ENCODE data around the gene CEP55. TPM values are rescaled to one million over a fixed set of nuclear protein-coding genes. Genes with fewer than 3 reads are reported as not detected.

Gene CEP55
- total RNA-seq, 1 experiment from 2014 or later: 17.3 TPM

DNA sequence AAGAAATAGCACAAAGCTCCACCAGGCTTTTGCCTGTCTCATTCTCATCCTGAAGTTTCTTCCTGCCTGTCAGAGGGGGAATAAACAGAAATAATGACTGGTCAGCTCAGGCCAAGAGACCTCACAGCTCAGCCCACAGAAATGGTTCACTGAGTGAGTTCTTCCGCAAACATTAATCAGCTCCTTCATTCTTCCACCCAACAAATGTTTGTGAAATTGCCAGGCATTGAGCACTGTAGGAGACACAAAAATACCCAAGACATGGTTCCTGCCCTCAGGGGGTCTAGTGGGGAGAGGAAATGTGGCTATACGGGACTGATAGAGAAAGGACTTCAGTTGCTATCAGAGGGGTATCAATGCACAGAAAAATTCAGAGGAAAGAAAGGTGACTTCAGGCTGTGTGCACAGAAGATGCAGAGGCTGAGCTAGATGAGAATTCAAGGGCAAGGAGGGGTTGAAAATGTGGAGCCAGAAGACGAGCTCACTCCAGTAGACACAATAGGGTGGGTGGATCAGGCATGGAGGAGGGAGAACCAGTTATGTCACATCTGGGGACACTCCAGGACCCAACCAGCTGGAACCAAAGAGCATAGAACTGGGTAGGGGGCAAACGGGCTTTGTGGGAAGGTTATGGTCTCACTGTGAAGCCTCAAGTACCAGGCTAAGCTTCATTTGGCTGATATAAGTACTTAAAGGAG is 35.2 kb upstream of the CEP55 start (continued):
- TF ChIP-seq, protein P1, sequence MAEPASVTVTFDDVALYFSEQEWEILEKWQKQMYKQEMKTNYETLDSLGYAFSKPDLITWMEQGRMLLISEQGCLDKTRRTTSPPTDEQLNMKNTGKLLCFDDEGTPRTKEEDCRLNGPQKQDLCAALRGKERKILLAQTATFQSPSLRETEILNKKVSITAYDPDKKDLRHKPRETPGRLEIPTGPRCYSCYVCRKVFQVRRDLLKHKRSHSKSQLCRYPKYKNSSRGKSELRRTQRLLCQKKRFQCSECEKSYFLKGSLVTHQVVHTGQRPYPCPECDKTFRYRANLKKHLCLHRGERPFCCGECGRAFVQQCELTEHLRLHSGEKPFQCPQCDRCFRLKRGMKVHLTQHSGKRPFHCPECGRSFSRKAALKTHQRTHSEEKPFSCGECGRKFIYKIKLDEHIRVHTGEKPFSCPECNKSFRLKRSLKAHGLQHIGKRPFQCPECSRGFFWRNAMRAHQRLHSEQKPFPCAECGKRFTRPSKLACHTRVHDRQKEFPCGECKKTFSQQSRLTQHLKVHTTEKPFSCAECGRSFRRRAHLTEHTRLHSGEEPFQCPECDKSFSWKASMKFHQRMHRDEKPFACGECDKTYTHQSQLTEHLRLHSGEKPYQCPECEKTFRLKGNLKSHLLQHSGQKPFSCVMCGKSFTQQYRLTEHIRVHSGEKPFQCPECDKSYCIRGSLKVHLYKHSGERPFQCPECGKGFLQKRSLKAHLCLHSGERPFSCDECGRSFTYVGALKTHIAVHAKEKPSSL (CRISPR knock-in tag; conservative IDR thresholded peaks at IDR 0.05): no peak
- TF ChIP-seq TEAD4 (CRISPR knock-in tag; IDR thresholded peaks at IDR 0.05): no peak
- no peak for TF ChIP-seq FOXP1 (CRISPR knock-in tag; IDR thresholded peaks at IDR 0.05; ENCODE audit: borderline replicate concordance)
- TF ChIP-seq, protein P2, sequence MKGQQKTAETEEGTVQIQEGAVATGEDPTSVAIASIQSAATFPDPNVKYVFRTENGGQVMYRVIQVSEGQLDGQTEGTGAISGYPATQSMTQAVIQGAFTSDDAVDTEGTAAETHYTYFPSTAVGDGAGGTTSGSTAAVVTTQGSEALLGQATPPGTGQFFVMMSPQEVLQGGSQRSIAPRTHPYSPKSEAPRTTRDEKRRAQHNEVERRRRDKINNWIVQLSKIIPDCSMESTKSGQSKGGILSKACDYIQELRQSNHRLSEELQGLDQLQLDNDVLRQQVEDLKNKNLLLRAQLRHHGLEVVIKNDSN (CRISPR knock-in tag; IDR thresholded peaks at IDR 0.05): no peak
- no peak for TF ChIP-seq FOXK1 (CRISPR knock-in tag; IDR thresholded peaks at IDR 0.05)
- TF ChIP-seq, protein P3, sequence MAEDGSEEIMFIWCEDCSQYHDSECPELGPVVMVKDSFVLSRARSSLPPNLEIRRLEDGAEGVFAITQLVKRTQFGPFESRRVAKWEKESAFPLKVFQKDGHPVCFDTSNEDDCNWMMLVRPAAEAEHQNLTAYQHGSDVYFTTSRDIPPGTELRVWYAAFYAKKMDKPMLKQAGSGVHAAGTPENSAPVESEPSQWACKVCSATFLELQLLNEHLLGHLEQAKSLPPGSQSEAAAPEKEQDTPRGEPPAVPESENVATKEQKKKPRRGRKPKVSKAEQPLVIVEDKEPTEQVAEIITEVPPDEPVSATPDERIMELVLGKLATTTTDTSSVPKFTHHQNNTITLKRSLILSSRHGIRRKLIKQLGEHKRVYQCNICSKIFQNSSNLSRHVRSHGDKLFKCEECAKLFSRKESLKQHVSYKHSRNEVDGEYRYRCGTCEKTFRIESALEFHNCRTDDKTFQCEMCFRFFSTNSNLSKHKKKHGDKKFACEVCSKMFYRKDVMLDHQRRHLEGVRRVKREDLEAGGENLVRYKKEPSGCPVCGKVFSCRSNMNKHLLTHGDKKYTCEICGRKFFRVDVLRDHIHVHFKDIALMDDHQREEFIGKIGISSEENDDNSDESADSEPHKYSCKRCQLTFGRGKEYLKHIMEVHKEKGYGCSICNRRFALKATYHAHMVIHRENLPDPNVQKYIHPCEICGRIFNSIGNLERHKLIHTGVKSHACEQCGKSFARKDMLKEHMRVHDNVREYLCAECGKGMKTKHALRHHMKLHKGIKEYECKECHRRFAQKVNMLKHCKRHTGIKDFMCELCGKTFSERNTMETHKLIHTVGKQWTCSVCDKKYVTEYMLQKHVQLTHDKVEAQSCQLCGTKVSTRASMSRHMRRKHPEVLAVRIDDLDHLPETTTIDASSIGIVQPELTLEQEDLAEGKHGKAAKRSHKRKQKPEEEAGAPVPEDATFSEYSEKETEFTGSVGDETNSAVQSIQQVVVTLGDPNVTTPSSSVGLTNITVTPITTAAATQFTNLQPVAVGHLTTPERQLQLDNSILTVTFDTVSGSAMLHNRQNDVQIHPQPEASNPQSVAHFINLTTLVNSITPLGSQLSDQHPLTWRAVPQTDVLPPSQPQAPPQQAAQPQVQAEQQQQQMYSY (CRISPR knock-in tag; IDR thresholded peaks at IDR 0.05): no peak
- TF ChIP-seq NFE2L1 (CRISPR knock-in tag; IDR thresholded peaks at IDR 0.05): no peak
- TF ChIP-seq, protein P4, sequence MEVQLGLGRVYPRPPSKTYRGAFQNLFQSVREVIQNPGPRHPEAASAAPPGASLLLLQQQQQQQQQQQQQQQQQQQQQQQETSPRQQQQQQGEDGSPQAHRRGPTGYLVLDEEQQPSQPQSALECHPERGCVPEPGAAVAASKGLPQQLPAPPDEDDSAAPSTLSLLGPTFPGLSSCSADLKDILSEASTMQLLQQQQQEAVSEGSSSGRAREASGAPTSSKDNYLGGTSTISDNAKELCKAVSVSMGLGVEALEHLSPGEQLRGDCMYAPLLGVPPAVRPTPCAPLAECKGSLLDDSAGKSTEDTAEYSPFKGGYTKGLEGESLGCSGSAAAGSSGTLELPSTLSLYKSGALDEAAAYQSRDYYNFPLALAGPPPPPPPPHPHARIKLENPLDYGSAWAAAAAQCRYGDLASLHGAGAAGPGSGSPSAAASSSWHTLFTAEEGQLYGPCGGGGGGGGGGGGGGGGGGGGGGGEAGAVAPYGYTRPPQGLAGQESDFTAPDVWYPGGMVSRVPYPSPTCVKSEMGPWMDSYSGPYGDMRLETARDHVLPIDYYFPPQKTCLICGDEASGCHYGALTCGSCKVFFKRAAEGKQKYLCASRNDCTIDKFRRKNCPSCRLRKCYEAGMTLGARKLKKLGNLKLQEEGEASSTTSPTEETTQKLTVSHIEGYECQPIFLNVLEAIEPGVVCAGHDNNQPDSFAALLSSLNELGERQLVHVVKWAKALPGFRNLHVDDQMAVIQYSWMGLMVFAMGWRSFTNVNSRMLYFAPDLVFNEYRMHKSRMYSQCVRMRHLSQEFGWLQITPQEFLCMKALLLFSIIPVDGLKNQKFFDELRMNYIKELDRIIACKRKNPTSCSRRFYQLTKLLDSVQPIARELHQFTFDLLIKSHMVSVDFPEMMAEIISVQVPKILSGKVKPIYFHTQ (CRISPR knock-in tag; IDR thresholded peaks at IDR 0.05): no peak
- TF ChIP-seq, protein P5, sequence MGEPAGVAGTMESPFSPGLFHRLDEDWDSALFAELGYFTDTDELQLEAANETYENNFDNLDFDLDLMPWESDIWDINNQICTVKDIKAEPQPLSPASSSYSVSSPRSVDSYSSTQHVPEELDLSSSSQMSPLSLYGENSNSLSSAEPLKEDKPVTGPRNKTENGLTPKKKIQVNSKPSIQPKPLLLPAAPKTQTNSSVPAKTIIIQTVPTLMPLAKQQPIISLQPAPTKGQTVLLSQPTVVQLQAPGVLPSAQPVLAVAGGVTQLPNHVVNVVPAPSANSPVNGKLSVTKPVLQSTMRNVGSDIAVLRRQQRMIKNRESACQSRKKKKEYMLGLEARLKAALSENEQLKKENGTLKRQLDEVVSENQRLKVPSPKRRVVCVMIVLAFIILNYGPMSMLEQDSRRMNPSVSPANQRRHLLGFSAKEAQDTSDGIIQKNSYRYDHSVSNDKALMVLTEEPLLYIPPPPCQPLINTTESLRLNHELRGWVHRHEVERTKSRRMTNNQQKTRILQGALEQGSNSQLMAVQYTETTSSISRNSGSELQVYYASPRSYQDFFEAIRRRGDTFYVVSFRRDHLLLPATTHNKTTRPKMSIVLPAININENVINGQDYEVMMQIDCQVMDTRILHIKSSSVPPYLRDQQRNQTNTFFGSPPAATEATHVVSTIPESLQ (CRISPR knock-in tag; IDR thresholded peaks at IDR 0.05): no peak

DNA sequence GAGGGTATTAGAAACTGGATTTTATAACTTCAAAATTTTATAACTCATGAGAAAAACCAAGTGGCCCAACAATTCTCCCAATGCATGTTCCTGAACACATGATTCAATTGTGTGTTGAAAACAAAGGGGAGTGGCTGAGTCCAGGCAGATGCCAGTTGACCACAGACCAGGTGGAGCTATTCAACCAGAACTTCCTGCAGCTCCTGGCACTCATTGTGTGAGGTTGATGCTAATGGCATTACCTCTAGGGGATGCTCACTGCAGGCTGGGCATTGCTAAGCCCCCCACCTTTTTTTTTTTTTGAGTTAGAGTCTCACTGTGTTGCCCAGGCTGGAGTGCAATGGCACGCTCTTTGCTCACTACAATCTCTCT is 34.6 kb upstream of the CEP55 start:
- peaks cover 15% of the 10 kb centered on the region for H3K4me1 Mint-ChIP-seq
- TF ChIP-seq OVOL2 (CRISPR knock-in tag; IDR thresholded peaks at IDR 0.05; ENCODE audit: borderline replicate concordance) (no peak), TCF7 (CRISPR knock-in tag; IDR thresholded peaks at IDR 0.05; ENCODE audit: low read depth) (no peak), ZNF671 (CRISPR knock-in tag; IDR thresholded peaks at IDR 0.05) (no peak)
- TF ChIP-seq, protein P6, sequence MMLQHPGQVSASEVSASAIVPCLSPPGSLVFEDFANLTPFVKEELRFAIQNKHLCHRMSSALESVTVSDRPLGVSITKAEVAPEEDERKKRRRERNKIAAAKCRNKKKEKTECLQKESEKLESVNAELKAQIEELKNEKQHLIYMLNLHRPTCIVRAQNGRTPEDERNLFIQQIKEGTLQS (CRISPR knock-in tag; conservative IDR thresholded peaks at IDR 0.05): no peak
- TF ChIP-seq, protein P7, sequence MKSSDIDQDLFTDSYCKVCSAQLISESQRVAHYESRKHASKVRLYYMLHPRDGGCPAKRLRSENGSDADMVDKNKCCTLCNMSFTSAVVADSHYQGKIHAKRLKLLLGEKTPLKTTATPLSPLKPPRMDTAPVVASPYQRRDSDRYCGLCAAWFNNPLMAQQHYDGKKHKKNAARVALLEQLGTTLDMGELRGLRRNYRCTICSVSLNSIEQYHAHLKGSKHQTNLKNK (CRISPR knock-in tag; IDR thresholded peaks at IDR 0.05): no peak
- TF ChIP-seq, protein P8, sequence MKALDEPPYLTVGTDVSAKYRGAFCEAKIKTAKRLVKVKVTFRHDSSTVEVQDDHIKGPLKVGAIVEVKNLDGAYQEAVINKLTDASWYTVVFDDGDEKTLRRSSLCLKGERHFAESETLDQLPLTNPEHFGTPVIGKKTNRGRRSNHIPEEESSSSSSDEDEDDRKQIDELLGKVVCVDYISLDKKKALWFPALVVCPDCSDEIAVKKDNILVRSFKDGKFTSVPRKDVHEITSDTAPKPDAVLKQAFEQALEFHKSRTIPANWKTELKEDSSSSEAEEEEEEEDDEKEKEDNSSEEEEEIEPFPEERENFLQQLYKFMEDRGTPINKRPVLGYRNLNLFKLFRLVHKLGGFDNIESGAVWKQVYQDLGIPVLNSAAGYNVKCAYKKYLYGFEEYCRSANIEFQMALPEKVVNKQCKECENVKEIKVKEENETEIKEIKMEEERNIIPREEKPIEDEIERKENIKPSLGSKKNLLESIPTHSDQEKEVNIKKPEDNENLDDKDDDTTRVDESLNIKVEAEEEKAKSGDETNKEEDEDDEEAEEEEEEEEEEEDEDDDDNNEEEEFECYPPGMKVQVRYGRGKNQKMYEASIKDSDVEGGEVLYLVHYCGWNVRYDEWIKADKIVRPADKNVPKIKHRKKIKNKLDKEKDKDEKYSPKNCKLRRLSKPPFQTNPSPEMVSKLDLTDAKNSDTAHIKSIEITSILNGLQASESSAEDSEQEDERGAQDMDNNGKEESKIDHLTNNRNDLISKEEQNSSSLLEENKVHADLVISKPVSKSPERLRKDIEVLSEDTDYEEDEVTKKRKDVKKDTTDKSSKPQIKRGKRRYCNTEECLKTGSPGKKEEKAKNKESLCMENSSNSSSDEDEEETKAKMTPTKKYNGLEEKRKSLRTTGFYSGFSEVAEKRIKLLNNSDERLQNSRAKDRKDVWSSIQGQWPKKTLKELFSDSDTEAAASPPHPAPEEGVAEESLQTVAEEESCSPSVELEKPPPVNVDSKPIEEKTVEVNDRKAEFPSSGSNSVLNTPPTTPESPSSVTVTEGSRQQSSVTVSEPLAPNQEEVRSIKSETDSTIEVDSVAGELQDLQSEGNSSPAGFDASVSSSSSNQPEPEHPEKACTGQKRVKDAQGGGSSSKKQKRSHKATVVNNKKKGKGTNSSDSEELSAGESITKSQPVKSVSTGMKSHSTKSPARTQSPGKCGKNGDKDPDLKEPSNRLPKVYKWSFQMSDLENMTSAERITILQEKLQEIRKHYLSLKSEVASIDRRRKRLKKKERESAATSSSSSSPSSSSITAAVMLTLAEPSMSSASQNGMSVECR (CRISPR knock-in tag; IDR thresholded peaks at IDR 0.05; ENCODE audit: borderline replicate concordance): no peak
- TF ChIP-seq, protein P9, sequence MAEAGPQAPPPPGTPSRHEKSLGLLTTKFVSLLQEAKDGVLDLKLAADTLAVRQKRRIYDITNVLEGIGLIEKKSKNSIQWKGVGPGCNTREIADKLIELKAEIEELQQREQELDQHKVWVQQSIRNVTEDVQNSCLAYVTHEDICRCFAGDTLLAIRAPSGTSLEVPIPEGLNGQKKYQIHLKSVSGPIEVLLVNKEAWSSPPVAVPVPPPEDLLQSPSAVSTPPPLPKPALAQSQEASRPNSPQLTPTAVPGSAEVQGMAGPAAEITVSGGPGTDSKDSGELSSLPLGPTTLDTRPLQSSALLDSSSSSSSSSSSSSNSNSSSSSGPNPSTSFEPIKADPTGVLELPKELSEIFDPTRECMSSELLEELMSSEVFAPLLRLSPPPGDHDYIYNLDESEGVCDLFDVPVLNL (CRISPR knock-in tag; IDR thresholded peaks at IDR 0.05; ENCODE audit: borderline replicate concordance, low read depth): no peak

More for the DNA sequence above, 34.6 kb upstream of the CEP55 start:
- POLR2A ChIA-PET: no interaction called here
- no peaks in the 10 kb centered on the region for H3K36me3 Mint-ChIP-seq
- H3K27me3 Mint-ChIP-seq (ENCODE audit: low read depth): no peaks in the 10 kb centered on the region
- peaks cover 6% of the 10 kb centered on the region; the same call in 1 of the 2 replicates for H3K9me3 Mint-ChIP-seq
- no peak overlapping the region for H3K4me3 Mint-ChIP-seq
- CTCF ChIA-PET: interaction anchor here (0.9 to 4.5 kb wide), 5 partner anchors 9 to 86 kb away, joined by 3 to 22 read pairs (median 5); partner anchors contain the start of gene MYOF
- no peak overlapping the region for H3K27ac Mint-ChIP-seq
- no peak for ATAC-seq
- DNase-seq (ENCODE audit: low spot score): no peak
